Activated CD4-positive, alpha-beta T cell treated with anti-CD3 and anti-CD28 coated beads, Interleukin-2, amount 50 U/mL, for 16 hours (primary cell): ENCODE data around the gene AIDA.

Experiments
- DNase-seq: peaks from one replicate; pipeline ENCODE4 v3.0.0-alpha.2; 2020

The AIDA gene

GRCh38 chr1:222643606-222643937, 68.7 kb downstream of the AIDA start:
- DNase-seq: no peak

GRCh38 chr1:222642468-222642867, 69.8 kb downstream of the AIDA start:
- DNase-seq: no peak

GRCh38 chr1:222641269-222641948, 70.9 kb downstream of the AIDA start:
- no peak for DNase-seq

GRCh38 chr1:222634180-222635013, 77.9 kb downstream of the AIDA start:
- DNase-seq: peak; percentile 83

GRCh38 chr1:222632749-222633148, 79.5 kb downstream of the AIDA start:
- no peak for DNase-seq

GRCh38 chr1:222631611-222632208, 80.6 kb downstream of the AIDA start:
- DNase-seq: no peak

- DNase-seq: no peak
Measured at GRCh38 chr1:222629921-222630535, 82.3 kb downstream of the AIDA start.

- no peak for DNase-seq
Measured at GRCh38 chr1:222627232-222627631, 85.1 kb downstream of the AIDA start.

- DNase-seq: no peak
Measured at GRCh38 chr1:222624214-222624613, 88.1 kb downstream of the AIDA start.

GRCh38 chr1:222623458-222623857, 88.8 kb downstream of the AIDA start:
- DNase-seq: no peak

- DNase-seq: no peak
Measured at GRCh38 chr1:222622765-222623164, 89.5 kb downstream of the AIDA start.

- no peak for DNase-seq
Measured at GRCh38 chr1:222620566-222620965, 91.7 kb downstream of the AIDA start.

- no peak for DNase-seq
Measured at GRCh38 chr1:222618880-222619596, 93.3 kb downstream of the AIDA start.
